GM23248 (cell line): Measurements from ENCODE around the gene LHFPL2.

Experiments used
- EZH2 ChIP-seq: fragments of 200-600 bp; sonication (generic); IDR thresholded peaks from 2 replicates; pipeline ENCODE4 v1.6.1; 2018; ENCODE audit warnings: antibody characterized with exemption, mild to moderate bottlenecking; ENCODE audit not compliant: insufficient read depth, poor library complexity, severe bottlenecking
- EZH2phosphoT487 ChIP-seq: fragments of 200-600 bp; sonication (generic); IDR thresholded peaks from 2 replicates; pipeline ENCODE4 v1.6.1; 2018; ENCODE audit warnings: antibody characterized with exemption, moderate library complexity, mild to moderate bottlenecking, low read depth; ENCODE audit not compliant: insufficient read depth

- TF ChIP-seq EZH2, result no peak
- no peak for TF ChIP-seq EZH2phosphoT487
Observed at GRCh38 chr5:78536661-78537196, 111.8 kb downstream of the LHFPL2 start.
